HUES6 (cell line): ENCODE data around the gene TMEM181.
"Not testable (repeated sequence)": the region's sequence is repeated elsewhere in the genome, so short reads cannot be mapped to it uniquely, and the experiment has no call there.

Source experiments
- H3K27ac ChIP-seq: 2 replicates; pipeline ENCODE4 v1.7.0; 2013; ENCODE audit warnings: low read depth, mild to moderate bottlenecking, low read length, inconsistent platforms
- H3K27me3 ChIP-seq: 2 replicates; pipeline ENCODE4 v1.6.1; 2013; ENCODE audit warnings: low read length; ENCODE audit not compliant: control insufficient read depth, insufficient read depth
- H3K36me3 ChIP-seq: 2 replicates; pipeline ENCODE4 v1.6.1; 2013; ENCODE audit warnings: low read length; ENCODE audit not compliant: control insufficient read depth, insufficient read depth
- H3K4me1 ChIP-seq: 2 replicates; pipeline ENCODE4 v1.6.1; 2013; ENCODE audit warnings: low read length; ENCODE audit not compliant: control insufficient read depth, insufficient read depth
- H3K4me3 ChIP-seq: 2 replicates; pipeline ENCODE4 v1.5.1; 2013; ENCODE audit warnings: low read depth, low read length
- H3K9ac ChIP-seq: one replicate; pipeline ENCODE4 v1.6.1; 2013; ENCODE audit warnings: mild to moderate bottlenecking, low read length
- H3K9me3 ChIP-seq: 2 replicates; pipeline ENCODE4 v1.6.1; 2013; ENCODE audit warnings: low read depth, low read length; ENCODE audit not compliant: control insufficient read depth, insufficient read depth

The TMEM181 gene

GRCh38 chr6:158655569-158656450 is 95.9 kb downstream of the TMEM181 start:
- H3K4me1 ChIP-seq: peaks cover 9% of the 10 kb centered on the region
- no peak overlapping the region for H3K9ac ChIP-seq
- no peak overlapping the region for H3K4me3 ChIP-seq
- H3K36me3 ChIP-seq: no peaks in the 10 kb centered on the region
- no peaks in the 10 kb centered on the region for H3K27me3 ChIP-seq
- no peaks in the 10 kb centered on the region for H3K9me3 ChIP-seq
- no peak overlapping the region for H3K27ac ChIP-seq

GRCh38 chr6:158656986-158657385 is 97.1 kb downstream of the TMEM181 start:
- H3K9me3 ChIP-seq, H3K9ac ChIP-seq, H3K4me1 ChIP-seq, H3K27me3 ChIP-seq, H3K27ac ChIP-seq, H3K36me3 ChIP-seq, H3K4me3 ChIP-seq: not testable (repeated sequence)

- H3K27me3 ChIP-seq: peaks cover 22% of the 10 kb centered on the region
- no peak overlapping the region for H3K4me3 ChIP-seq
- no peak overlapping the region for H3K27ac ChIP-seq
- peaks cover 14% of the 10 kb centered on the region for H3K4me1 ChIP-seq
- no peaks in the 10 kb centered on the region for H3K36me3 ChIP-seq
- no peak overlapping the region for H3K9ac ChIP-seq
- no peaks in the 10 kb centered on the region for H3K9me3 ChIP-seq
Measured at GRCh38 chr6:158660333-158660754, 100.5 kb downstream of the TMEM181 start.

GRCh38 chr6:158661156-158661685 is 101.3 kb downstream of the TMEM181 start:
- Histone ChIP-seq H3K4me3 (no peak overlapping the region), H3K4me1 (peaks cover 14% of the 10 kb centered on the region), H3K36me3 (no peaks in the 10 kb centered on the region), H3K9ac (no peak overlapping the region), H3K27ac (no peak overlapping the region), H3K9me3 (no peaks in the 10 kb centered on the region), H3K27me3 (peaks cover 23% of the 10 kb centered on the region)

- Histone ChIP-seq H3K4me1 (peaks cover 14% of the 10 kb centered on the region), H3K9ac (no peak overlapping the region), H3K27me3 (peaks cover 28% of the 10 kb centered on the region), H3K36me3 (no peaks in the 10 kb centered on the region), H3K27ac (no peak overlapping the region), H3K9me3 (no peaks in the 10 kb centered on the region), H3K4me3 (no peak overlapping the region)
Measured at GRCh38 chr6:158662607-158662953, 102.7 kb downstream of the TMEM181 start.

GRCh38 chr6:158662954-158663624 is 103.2 kb downstream of the TMEM181 start:
- H3K4me3 ChIP-seq: peak overlapping the region; percentile 38
- peaks cover 14% of the 10 kb centered on the region for H3K4me1 ChIP-seq
- H3K9ac ChIP-seq: no peak overlapping the region
- no peak overlapping the region for H3K27ac ChIP-seq
- H3K36me3 ChIP-seq: no peaks in the 10 kb centered on the region
- no peaks in the 10 kb centered on the region for H3K9me3 ChIP-seq
- peaks cover 28% of the 10 kb centered on the region for H3K27me3 ChIP-seq

GRCh38 chr6:158663625-158664165 is 103.8 kb downstream of the TMEM181 start:
- H3K4me1 ChIP-seq: peaks cover 14% of the 10 kb centered on the region
- no peak overlapping the region for H3K9ac ChIP-seq
- no peaks in the 10 kb centered on the region for H3K9me3 ChIP-seq
- H3K27ac ChIP-seq: no peak overlapping the region
- peak overlapping the region; percentile 38 for H3K4me3 ChIP-seq
- H3K36me3 ChIP-seq: no peaks in the 10 kb centered on the region
- H3K27me3 ChIP-seq: peaks cover 28% of the 10 kb centered on the region

GRCh38 chr6:158665332-158665731 is 105.4 kb downstream of the TMEM181 start:
- no peak overlapping the region for H3K27ac ChIP-seq
- H3K27me3 ChIP-seq: peaks cover 28% of the 10 kb centered on the region
- no peak overlapping the region for H3K4me3 ChIP-seq
- H3K9ac ChIP-seq: no peak overlapping the region
- H3K4me1 ChIP-seq: peaks cover 14% of the 10 kb centered on the region
- H3K9me3 ChIP-seq: no peaks in the 10 kb centered on the region
- H3K36me3 ChIP-seq: no peaks in the 10 kb centered on the region

- Histone ChIP-seq H3K4me3 (no peak overlapping the region), H3K27me3 (peaks cover 28% of the 10 kb centered on the region), H3K36me3 (no peaks in the 10 kb centered on the region), H3K9ac (no peak overlapping the region), H3K4me1 (peaks cover 14% of the 10 kb centered on the region), H3K27ac (no peak overlapping the region), H3K9me3 (no peaks in the 10 kb centered on the region)
Measured at GRCh38 chr6:158666628-158667359, 106.9 kb downstream of the TMEM181 start.

- Histone ChIP-seq H3K27me3 (peaks cover 27% of the 10 kb centered on the region), H3K27ac (no peak overlapping the region), H3K9ac (no peak overlapping the region)
Measured at GRCh38 chr6:158667360-158667981, 107.6 kb downstream of the TMEM181 start.

More at GRCh38 chr6:158667360-158667981, 107.6 kb downstream of the TMEM181 start:
- Histone ChIP-seq H3K4me3 (no peak overlapping the region), H3K4me1 (peaks cover 14% of the 10 kb centered on the region), H3K9me3 (no peaks in the 10 kb centered on the region), H3K36me3 (no peaks in the 10 kb centered on the region)
